Transverse colon (tissue), 4 donors: Measurements from ENCODE around the gene INTS4. TPM values are rescaled to one million over a fixed set of nuclear protein-coding genes. Genes with fewer than 3 reads are reported as not detected.

Experiments used
- DNase-seq: peaks from one replicate; pipeline ENCODE4 v3.0.0-alpha.2; 2019
- H3K27ac ChIP-seq, 4 donors: fragments of 200-600 bp; sonication (generic); 2 replicates each; pipeline ENCODE4 v1.5.1; 2016 to 2018; ENCODE audit warnings: inconsistent platforms in 4 of 4
- H3K27me3 ChIP-seq: fragments of 200-600 bp; sonication (generic); 2 replicates; pipeline ENCODE4 v1.5.1; 2017; ENCODE audit warnings: inconsistent platforms
- H3K36me3 ChIP-seq, 4 donors: fragments of 200-600 bp; sonication (generic); 2 replicates each; pipeline ENCODE4 v1.5.1; 2017 to 2019; ENCODE audit warnings: inconsistent platforms in 4 of 4
- H3K4me1 ChIP-seq, 4 donors: fragments of 200-600 bp; sonication (generic); 2 replicates each; pipeline ENCODE4 v1.5.1; 2017 to 2020; ENCODE audit warnings: inconsistent platforms in 4 of 4
- H3K4me3 ChIP-seq, 4 donors: fragments of 200-600 bp; sonication (generic); 1 replicate in 1 of 4; 2 replicates in 3 of 4; pipeline versions ENCODE4 v1.5.1 to v1.6.1; 2017 to 2019; ENCODE audit warnings: inconsistent platforms in 4 of 4
- H3K9me3 ChIP-seq, 2 donors: fragments of 200-600 bp; sonication (generic); 2 replicates each; pipeline ENCODE4 v1.5.1; 2017 to 2019; ENCODE audit warnings: inconsistent platforms in 2 of 2
- EP300 ChIP-seq: sonication (generic); formaldehyde crosslinking; IDR thresholded peaks from one replicate; pipeline ENCODE4 v1.6.1; 2017; ENCODE audit warnings: antibody characterized with exemption, low read depth
- POLR2A ChIP-seq: fragments of 450-650 bp; IDR thresholded peaks from one replicate; pipeline ENCODE4 v1.6.1; 2016; ENCODE audit warnings: antibody characterized with exemption, mild to moderate bottlenecking, moderate library complexity
- POLR2AphosphoS5 ChIP-seq, 3 donors: sonication (generic); formaldehyde crosslinking; IDR thresholded peaks; one replicate each; pipeline ENCODE4 v1.6.1; 2016; ENCODE audit warnings: antibody characterized with exemption in 3 of 3
- WGBS, 2 donors: methylation state at CpG; one replicate each; pipeline ENCODE4 v1.1.5; 2018; ENCODE audit warnings: low coverage in 1 of 2; 5-methylcytosine and 5-hydroxymethylcytosine counted together
- in situ Hi-C, 4 donors: fragments of 200-750 bp; cut with MboI; loops; one replicate each; pipeline versions ENCODE4 v1.15.0 to v1.15.1; 2017; ENCODE audit warnings: low sequenced_read_pairs in 3 of 4, low pct_ligation_motif_present in 1 of 4, low pct_unique_long_range_greater_than_20kb in 1 of 4
- intact Hi-C: fragments of 100-400 bp; cut with DNase I; formaldehyde crosslinking; loops from one replicate; pipeline ENCODE4 v1.15.1; 2023; ENCODE audit warnings: low total_unique reads
- total RNA-seq, 4 donors: library from RNA; depleted of rRNA; stranded (reverse); fragments of >200 nt; gene quantifications; one replicate each; pipeline ENCODE4 v1.1.0, GENCODE V29; 2016
- TF ChIP-seq, protein P1 (sequence below), 5 experiments: fragments of 200-600 bp in 3 of 5; fragments of 450-650 bp in 2 of 5; sonication (generic) in 3 of 5; IDR thresholded peaks; 1 replicate in 2 of 5; 2 replicates in 3 of 5; pipeline ENCODE4 v1.5.1; 2016 to 2017; ENCODE audit warnings: antibody characterized with exemption in 5 of 5, inconsistent platforms in 3 of 5, mild to moderate bottlenecking in 2 of 5, moderate library complexity in 1 of 5

The INTS4 gene
- total RNA-seq, 4 donors from 2014 or later: 3.8 to 45.9 (median 31.5) TPM

DNA sequence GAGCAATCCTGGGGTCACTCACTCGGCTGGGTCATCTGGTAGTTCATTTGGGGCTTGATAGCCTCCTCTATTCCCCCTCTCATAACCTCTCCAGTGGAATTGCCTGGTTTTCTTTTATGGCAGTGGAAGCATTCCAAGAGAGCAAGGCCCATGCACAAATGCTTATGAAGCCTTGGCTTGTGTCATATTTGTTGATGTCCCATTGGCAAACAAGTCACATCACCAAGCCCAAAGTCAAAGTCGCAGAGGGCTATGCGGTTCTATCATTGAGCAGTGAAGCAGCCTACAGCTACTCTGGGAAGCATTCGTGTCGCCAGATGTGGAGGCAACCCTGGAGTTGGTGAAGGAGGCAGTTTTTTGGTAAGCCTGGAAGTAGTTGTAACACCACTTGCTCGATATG, 16.3 kb upstream of the INTS4 start:
- 88 to 100% methylated on average over 1 to 6 of the region's 6 CpGs for WGBS, 2 donors
- TF ChIP-seq EP300: no peak
- no peak for TF ChIP-seq POLR2A
- TF ChIP-seq, protein P1, sequence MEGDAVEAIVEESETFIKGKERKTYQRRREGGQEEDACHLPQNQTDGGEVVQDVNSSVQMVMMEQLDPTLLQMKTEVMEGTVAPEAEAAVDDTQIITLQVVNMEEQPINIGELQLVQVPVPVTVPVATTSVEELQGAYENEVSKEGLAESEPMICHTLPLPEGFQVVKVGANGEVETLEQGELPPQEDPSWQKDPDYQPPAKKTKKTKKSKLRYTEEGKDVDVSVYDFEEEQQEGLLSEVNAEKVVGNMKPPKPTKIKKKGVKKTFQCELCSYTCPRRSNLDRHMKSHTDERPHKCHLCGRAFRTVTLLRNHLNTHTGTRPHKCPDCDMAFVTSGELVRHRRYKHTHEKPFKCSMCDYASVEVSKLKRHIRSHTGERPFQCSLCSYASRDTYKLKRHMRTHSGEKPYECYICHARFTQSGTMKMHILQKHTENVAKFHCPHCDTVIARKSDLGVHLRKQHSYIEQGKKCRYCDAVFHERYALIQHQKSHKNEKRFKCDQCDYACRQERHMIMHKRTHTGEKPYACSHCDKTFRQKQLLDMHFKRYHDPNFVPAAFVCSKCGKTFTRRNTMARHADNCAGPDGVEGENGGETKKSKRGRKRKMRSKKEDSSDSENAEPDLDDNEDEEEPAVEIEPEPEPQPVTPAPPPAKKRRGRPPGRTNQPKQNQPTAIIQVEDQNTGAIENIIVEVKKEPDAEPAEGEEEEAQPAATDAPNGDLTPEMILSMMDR (IDR thresholded peaks at IDR 0.05): no peak
- TF ChIP-seq POLR2AphosphoS5 (IDR thresholded peaks at IDR 0.05): no peak
- no peak for DNase-seq
- H3K36me3 ChIP-seq: no peaks in the 10 kb centered on the region
- no peaks in the 10 kb centered on the region for H3K9me3 ChIP-seq
- no peaks in the 10 kb centered on the region for H3K4me1 ChIP-seq
- in situ Hi-C loops: no loop called here
- intact Hi-C loops: no loop called here
- H3K4me3 ChIP-seq: no peak overlapping the region
- H3K27ac ChIP-seq: no peak overlapping the region
- no peaks in the 10 kb centered on the region for H3K27me3 ChIP-seq

DNA sequence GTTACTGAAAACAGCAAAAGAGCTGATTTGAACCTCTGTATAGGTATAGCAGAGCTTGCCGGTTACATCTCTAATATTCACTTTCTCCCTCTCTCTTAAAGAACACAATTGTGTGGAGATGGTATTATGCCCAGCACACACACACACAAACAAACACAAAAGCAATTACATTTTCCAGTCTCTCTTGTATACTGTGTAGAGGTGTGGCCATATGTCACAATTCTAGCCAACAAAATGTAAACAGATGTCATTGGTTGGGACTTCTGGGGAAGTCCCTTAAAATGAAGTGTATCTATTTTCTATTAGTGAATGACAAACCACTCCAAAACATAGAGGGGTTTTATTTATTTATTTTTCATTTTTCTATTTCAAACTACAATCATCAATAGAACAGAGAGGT, 15.8 kb upstream of the INTS4 start:
- Histone ChIP-seq H3K27ac (no peak overlapping the region), H3K4me1 (no peaks in the 10 kb centered on the region), H3K36me3 (no peaks in the 10 kb centered on the region), H3K4me3 (no peak overlapping the region), H3K27me3 (no peaks in the 10 kb centered on the region), H3K9me3 (no peaks in the 10 kb centered on the region)
- in situ Hi-C loops (no loop called here), intact Hi-C loops (no loop called here)
- no peak for DNase-seq
- 93 to 100% methylated on average over 1 of the region's 1 CpG for whole genome bisulfite sequencing, 2 donors
- no peak for TF ChIP-seq POLR2AphosphoS5 (IDR thresholded peaks at IDR 0.05)
- TF ChIP-seq EP300: no peak
- no peak for TF ChIP-seq POLR2A
- TF ChIP-seq, protein P1 (IDR thresholded peaks at IDR 0.05): no peak

DNA sequence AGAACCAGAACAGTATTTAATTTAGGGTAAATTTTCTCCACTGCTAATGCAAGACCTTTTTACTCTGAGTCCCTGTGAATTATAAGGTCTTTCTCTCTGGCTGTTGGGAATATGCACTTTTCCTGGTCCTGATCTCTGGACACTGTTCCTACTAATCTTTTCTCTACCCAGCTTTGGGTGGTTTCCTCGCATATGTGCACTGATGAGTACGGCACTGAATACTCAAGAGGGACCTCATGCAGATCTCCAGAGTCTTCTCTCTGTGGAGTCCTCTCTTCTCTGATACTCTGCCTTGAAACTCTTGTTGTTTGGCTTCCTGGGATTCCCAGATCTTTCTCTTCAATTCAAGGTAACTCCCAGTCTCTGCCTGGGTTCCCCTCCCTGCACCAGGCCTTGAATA, 14.6 kb upstream of the INTS4 start:
- TF ChIP-seq POLR2AphosphoS5 (IDR thresholded peaks at IDR 0.05) (no peak), EP300 (no peak), POLR2A (no peak)
- TF ChIP-seq, protein P1 (IDR thresholded peaks at IDR 0.05): no peak
- no peak overlapping the region for H3K4me3 ChIP-seq
- no peaks in the 10 kb centered on the region for H3K9me3 ChIP-seq
- H3K27me3 ChIP-seq: no peaks in the 10 kb centered on the region
- no peaks in the 10 kb centered on the region for H3K4me1 ChIP-seq
- H3K27ac ChIP-seq: no peak overlapping the region
- intact Hi-C loops: no loop called here
- H3K36me3 ChIP-seq: no peaks in the 10 kb centered on the region
- DNase-seq: no peak
- in situ Hi-C loops: no loop called here
- WGBS, 2 donors: 98 to 100% methylated on average over 2 of the region's 2 CpGs

DNA sequence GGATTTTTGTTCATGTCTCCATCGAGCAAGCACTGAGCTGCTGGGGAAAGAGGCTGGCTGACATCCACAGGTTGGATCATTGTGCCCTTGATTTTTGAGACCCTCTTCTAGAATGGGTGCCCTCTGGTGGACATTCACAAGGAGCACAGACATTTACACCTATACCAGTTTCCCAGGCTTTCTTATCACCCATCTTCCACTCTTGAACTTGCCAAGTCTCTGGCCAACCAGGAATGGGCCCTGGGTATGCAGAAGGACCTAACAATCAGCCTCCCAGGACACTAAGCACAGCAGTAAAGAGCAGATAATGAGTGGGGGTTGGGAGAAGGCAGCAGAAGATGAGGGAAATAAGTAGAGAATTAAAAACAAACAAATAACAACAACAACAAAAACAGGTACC, 5.7 kb upstream of the INTS4 start:
- H3K4me1 ChIP-seq: peaks cover 2 to 4% (median 4%) of the 10 kb centered on the region in 4 donors
- H3K27ac ChIP-seq: no peak overlapping the region
- in situ Hi-C loops (no loop called here), intact Hi-C loops (no loop called here)
- H3K27me3 ChIP-seq: no peaks in the 10 kb centered on the region
- TF ChIP-seq, protein P1 (IDR thresholded peaks at IDR 0.05): peak; percentile 45 to 68 (median 58)
- TF ChIP-seq EP300: no peak
- no peak overlapping the region for H3K4me3 ChIP-seq
- no peaks in the 10 kb centered on the region for H3K36me3 ChIP-seq
- no peaks in the 10 kb centered on the region for H3K9me3 ChIP-seq
- WGBS, 2 donors: 0% methylated on average over 1 of the region's 1 CpG; no CpG with 5 or more reads in 1 of the 2 donors
- peak; percentile 23 for DNase-seq
